ENCODE measurements around the gene RRH.

The RRH gene

GRCh38 chr4:109887071-109887470, 59.3 kb downstream of the RRH start:
- DNase-seq (ENCODE audit: low spot score) = no peak

DNA sequence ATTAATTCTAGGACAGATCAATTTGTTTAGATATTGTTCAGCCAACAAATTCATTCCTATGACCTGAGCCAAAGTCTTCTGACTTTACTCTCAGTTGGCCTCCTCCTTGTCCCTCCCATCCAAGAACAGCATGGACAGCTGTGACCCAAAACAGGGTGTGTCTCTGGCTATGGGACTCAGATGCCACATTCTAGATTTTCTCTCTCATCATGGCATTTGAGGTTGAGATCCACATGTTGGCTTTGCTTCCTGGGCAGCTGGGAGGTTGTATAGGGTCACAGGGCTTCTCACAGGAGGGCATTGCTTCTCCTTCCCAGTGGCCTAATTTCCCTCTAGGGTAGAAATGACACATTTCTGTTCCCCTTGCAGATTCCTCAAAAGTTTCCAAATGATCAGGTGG, 62.3 kb downstream of the RRH start:
- DNase-seq (ENCODE audit: low spot score) = no peak
